Measurements from ENCODE around the gene DPYSL4. TPM values are rescaled to one million over a fixed set of nuclear protein-coding genes. Genes with fewer than 3 reads are reported as not detected.

The DPYSL4 gene
- total and polyA plus RNA-seq, 2 experiments from 2014 or later = 10.6 to 23.9 TPM

GRCh38 chr10:132194726-132195125, 8.0 kb downstream of the DPYSL4 start (continued):
- TF ChIP-seq ZNF462 (CRISPR knock-in tag; IDR thresholded peaks at IDR 0.05) (no peak), NANOG (IDR thresholded peaks at IDR 0.05; ENCODE audit: borderline replicate concordance) (no peak), CREB1 (CRISPR knock-in tag; IDR thresholded peaks at IDR 0.05; ENCODE audit: low read depth) (no peak)

GRCh38 chr10:132195366-132196075, 8.8 kb downstream of the DPYSL4 start:
- ATAC-seq = no peak
- H3K9me3 Mint-ChIP-seq = no peaks in the 10 kb centered on the region; the same call in 1 of the 3 replicates
- H3K27me3 Mint-ChIP-seq (ENCODE audit: insufficient read depth, low read depth, poor library complexity) = peaks cover 1% of the 10 kb centered on the region

More at GRCh38 chr10:132195366-132196075, 8.8 kb downstream of the DPYSL4 start:
- DNase-seq (ENCODE audit: low spot score) = no peak
- no peak overlapping the region for H3K4me2 ChIP-seq
- no peak overlapping the region for H3K4me3 ChIP-seq
- no peak overlapping the region for H3K27ac ChIP-seq (ENCODE audit: low read depth)
- no peaks in the 10 kb centered on the region for H3K27me3 ChIP-seq (ENCODE audit: insufficient read depth)
- Mint-ChIP-seq H3K36me3 (ENCODE audit: low read depth) (peaks cover 4% of the 10 kb centered on the region), H3K4me1 (no peaks in the 10 kb centered on the region), H3K4me3 (no peak overlapping the region), H3K27ac (no peak overlapping the region)
- no peaks in the 10 kb centered on the region for H4K20me1 ChIP-seq (replicated peaks; ENCODE audit: insufficient read depth)
- no peaks in the 10 kb centered on the region for H3K79me2 ChIP-seq (replicated peaks; ENCODE audit: insufficient read depth)
- H3F3A ChIP-seq (replicated peaks; ENCODE audit: low read depth) = no peaks in the 10 kb centered on the region
- H2AFZ ChIP-seq = no peak overlapping the region
- H3K4me1 ChIP-seq (ENCODE audit: insufficient read depth) = no peaks in the 10 kb centered on the region
- no peaks in the 10 kb centered on the region for H3K9me2 ChIP-seq (ENCODE audit: insufficient read depth)
- no peaks in the 10 kb centered on the region for H3K36me3 ChIP-seq (ENCODE audit: insufficient read depth)
- TF ChIP-seq NANOG (IDR thresholded peaks at IDR 0.05; ENCODE audit: borderline replicate concordance) = no peak
- no peak for TF ChIP-seq ZNF331 (CRISPR knock-in tag; IDR thresholded peaks at IDR 0.05; ENCODE audit: low read depth)
- TF ChIP-seq EZH2 (IDR thresholded peaks at IDR 0.05; ENCODE audit: low read depth, unreplicated experiment) = no peak
- no peak for TF ChIP-seq POLR2AphosphoS5 (IDR thresholded peaks at IDR 0.05; ENCODE audit: low read depth)

Data from GM23338 (cell line).